MM.1S (cell line): ENCODE measurements around the gene PIH1D1.

Experiments used
- CTCF ChIP-seq: fragments of 300-600 bp; sonication (generic); IDR thresholded peaks from 2 replicates; pipeline ENCODE4 v1.5.1; 2016; ENCODE audit warnings: antibody characterized with exemption, low read length, mixed read lengths
- EZH2 ChIP-seq: fragments of 300-600 bp; sonication (generic); optimal IDR thresholded peaks from 2 replicates; pipeline ENCODE3; 2017; ENCODE audit warnings: low read depth, mild to moderate bottlenecking, antibody characterized with exemption, low read length, mixed read lengths

DNA sequence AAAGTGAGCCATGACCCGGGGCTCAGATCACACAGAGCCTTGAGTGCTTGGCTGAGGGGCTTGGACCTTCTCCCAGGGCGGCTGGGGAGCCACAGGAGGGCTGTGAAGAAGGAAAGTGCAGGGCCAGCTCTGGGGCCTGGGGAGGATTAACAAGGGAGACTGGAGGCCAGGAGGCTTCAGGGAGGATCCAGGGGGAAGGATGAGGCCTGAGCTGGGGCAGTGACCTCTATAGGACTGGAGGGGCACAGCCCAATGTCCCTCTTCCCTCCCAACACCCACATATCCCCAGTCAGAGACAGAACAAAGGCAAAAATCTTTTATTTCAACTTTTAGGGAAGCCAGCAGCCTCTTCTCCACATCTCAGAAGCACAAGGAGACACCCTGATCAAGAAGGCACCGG, 5.6 kb downstream of the PIH1D1 start:
- TF ChIP-seq CTCF, result no peak
- TF ChIP-seq EZH2, result no peak
